Adrenal gland (tissue), 5 donors: ENCODE data around the gene IL20RA.

Experiments
- CTCF ChIP-seq, 6 experiments: fragments of 450-650 bp in 4 of 6; fragments of 200-600 bp in 2 of 6; sonication (generic) in 1 of 6; IDR thresholded peaks; 1 replicate in 5 of 6; 2 replicates in 1 of 6; pipeline versions ENCODE4 v1.5.1 to v1.8.0; 2016 to 2021; ENCODE audit warnings: antibody characterized with exemption in 6 of 6, mild to moderate bottlenecking in 2 of 6, moderate library complexity in 1 of 6
- POLR2A ChIP-seq, 2 donors: fragments of 450-650 bp; IDR thresholded peaks; one replicate each; pipeline ENCODE4 v1.6.1; 2017; ENCODE audit warnings: antibody characterized with exemption in 2 of 2, mild to moderate bottlenecking in 2 of 2, moderate library complexity in 1 of 2
- donor health status: DM: no; HTN: no; CAD: no.

- TF ChIP-seq CTCF (IDR thresholded peaks at IDR 0.05) (no peak), POLR2A (IDR thresholded peaks at IDR 0.05) (no peak)
These were observed 39.3 kb upstream of the IL20RA start for GRCh38 chr6:137084090-137084489.
